ENCODE measurements around the gene SETD6.

The SETD6 gene

DNA sequence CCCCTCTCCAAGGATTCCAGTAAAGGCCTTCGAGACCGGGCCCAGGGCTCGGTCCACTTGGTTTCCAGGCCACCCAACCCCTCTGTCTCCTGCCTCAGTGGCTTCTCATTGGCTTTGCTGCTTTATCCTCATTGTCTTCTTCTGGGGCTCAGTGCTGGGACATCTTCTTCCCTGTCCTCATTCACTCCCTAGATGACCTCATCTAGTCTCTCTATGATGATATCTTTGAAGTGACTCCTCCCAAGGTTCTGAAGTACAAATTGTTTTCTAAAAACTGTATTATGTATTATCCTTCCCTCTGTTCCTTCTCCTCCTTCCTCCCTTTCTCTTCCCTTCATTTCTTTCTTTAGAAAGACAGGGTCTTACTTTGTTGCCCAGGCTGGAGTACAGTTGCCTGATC, 42.5 kb upstream of the SETD6 start:
- TF ChIP-seq, protein P1, sequence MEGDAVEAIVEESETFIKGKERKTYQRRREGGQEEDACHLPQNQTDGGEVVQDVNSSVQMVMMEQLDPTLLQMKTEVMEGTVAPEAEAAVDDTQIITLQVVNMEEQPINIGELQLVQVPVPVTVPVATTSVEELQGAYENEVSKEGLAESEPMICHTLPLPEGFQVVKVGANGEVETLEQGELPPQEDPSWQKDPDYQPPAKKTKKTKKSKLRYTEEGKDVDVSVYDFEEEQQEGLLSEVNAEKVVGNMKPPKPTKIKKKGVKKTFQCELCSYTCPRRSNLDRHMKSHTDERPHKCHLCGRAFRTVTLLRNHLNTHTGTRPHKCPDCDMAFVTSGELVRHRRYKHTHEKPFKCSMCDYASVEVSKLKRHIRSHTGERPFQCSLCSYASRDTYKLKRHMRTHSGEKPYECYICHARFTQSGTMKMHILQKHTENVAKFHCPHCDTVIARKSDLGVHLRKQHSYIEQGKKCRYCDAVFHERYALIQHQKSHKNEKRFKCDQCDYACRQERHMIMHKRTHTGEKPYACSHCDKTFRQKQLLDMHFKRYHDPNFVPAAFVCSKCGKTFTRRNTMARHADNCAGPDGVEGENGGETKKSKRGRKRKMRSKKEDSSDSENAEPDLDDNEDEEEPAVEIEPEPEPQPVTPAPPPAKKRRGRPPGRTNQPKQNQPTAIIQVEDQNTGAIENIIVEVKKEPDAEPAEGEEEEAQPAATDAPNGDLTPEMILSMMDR (IDR thresholded peaks at IDR 0.05; ENCODE audit: control insufficient read depth, insufficient read depth, low read depth, low read length, missing control alignments): no peak
- no peak for DNase-seq (ENCODE audit: low read depth)

DNA sequence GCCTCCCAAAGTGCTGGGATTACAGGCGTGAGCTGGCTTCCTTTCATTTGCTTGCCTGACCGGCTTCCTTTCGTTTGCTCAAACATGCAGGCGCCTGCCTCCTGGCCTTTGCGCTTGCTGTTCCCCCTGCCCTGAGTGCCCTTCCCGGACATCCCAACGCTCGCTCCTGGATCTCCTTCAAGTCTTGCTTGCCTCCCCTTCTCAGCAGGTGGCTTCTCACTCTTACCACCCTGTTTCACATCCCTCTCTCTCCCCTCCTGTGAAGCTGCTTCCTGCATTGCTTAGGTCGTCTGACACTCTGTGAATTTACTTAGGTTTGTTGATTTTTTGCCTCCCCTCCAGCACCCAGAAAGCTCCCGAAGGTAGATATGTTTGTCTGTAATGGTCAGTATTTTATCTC, 41.0 kb upstream of the SETD6 start:
- no peak overlapping the region for H3K4me3 ChIP-seq (ENCODE audit: control insufficient read depth, low read depth, low read length)
- TF ChIP-seq, protein P1 (IDR thresholded peaks at IDR 0.05; ENCODE audit: control insufficient read depth, insufficient read depth, low read depth, low read length, missing control alignments): no peak
- DNase-seq (ENCODE audit: low read depth): no peak

More for the DNA sequence above, 42.5 kb upstream of the SETD6 start:
- no peak overlapping the region for H3K4me3 ChIP-seq (ENCODE audit: control insufficient read depth, low read depth, low read length)

DNA sequence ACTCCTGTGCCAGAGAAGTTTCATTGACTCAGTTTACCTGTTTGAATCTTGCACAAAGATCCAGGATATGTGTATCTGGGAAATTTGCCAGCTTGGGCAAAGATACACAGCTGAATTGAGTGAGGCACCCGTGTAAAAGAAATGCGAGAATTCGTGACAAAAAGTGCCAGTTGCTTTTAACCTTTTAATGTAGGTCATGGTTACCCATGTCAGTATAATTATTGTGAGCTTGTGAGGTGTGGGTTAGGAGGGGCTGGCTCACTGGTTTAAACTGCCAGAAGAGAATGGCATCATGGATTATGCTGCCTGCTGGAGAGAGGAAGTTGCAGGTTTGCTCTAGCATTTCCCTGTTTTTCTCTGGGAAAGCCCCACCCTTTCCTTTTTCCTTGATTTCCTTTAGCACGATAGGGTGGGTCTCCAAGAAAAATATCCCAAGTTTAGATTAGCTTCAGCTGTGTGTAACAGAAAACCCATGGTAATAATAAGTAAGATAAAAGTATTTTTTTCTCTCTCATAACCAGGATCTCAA, 40.2 kb upstream of the SETD6 start:
- no peak for DNase-seq (ENCODE audit: low read depth)
- TF ChIP-seq, protein P1 (IDR thresholded peaks at IDR 0.05; ENCODE audit: control insufficient read depth, insufficient read depth, low read depth, low read length, missing control alignments): no peak
- no peak overlapping the region for H3K4me3 ChIP-seq (ENCODE audit: control insufficient read depth, low read depth, low read length)

DNA sequence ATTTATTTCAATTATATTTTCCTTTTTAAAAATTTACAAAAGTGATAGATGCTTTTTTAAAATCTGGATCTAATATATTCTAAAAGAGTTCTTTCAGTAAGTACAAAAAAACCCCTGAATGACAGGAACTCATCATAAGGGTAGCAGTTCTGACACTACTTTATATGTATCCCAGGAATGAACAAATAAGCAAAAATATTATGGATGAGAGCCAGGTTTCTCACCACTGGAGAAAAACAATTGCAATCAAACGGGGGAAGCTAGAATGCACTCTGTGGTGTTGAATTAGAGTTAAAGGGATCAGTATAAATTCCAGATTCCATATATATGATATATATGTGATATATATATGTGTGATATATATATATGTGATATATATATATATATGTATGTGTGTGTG, 38.5 kb upstream of the SETD6 start:
- TF ChIP-seq, protein P1 (IDR thresholded peaks at IDR 0.05; ENCODE audit: control insufficient read depth, insufficient read depth, low read depth, low read length, missing control alignments): no peak
- no peak for DNase-seq (ENCODE audit: low read depth)
- H3K4me3 ChIP-seq (ENCODE audit: control insufficient read depth, low read depth, low read length): no peak overlapping the region

DNA sequence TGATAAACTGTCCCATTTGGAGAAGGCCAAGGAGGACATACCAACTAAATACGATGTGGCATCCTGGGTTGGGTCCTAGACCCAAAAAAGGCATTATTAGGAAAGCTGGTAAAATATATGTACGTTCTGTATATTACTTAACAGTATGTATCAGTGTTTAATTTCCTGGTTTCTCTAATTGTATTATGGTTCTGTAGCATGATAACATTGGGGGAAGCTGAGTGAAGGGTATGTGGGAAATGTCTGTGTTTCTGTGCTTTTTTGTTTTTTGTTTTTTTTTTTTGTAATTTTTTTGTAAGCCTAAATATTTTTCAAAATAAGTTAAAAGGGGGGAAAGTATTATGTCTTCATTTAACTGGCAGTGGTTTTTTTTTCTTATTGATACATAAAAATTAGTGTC, 36.9 kb upstream of the SETD6 start:
- no peak overlapping the region for H3K4me3 ChIP-seq (ENCODE audit: control insufficient read depth, low read depth, low read length)
- no peak for DNase-seq (ENCODE audit: low read depth)
- TF ChIP-seq, protein P1 (IDR thresholded peaks at IDR 0.05; ENCODE audit: control insufficient read depth, insufficient read depth, low read depth, low read length, missing control alignments): no peak

DNA sequence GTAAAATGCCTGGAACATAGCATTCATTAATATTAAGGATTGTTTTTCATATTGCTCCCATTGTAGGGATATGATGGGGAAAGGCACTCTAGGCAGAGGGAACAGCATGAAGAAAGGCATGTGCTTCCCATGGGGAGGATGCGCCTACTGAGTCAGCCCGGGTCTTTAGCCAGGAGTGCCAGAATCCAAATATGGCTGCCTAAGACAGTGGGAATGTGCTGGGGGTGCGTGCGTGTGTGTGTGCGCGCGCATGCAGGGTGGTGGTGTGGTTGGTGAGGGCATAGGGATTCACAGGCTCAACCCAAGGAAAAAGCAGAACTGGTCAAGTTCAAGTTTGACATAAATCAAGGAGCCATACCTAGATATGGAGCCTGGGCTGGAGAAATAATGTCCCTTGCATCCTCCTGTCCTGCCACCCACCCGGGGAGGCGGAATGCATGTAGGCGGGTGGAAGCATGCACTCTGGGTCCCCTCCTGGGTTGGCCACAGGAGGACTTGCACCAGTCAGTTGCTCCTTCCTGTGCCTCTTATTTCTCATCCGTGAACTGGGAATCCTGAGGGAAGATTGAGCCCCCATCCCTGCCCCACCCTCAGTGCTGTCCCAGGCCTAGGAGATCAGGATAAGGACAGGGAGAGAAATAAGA, 34.0 kb upstream of the SETD6 start:
- DNase-seq (ENCODE audit: low read depth): no peak
- TF ChIP-seq, protein P1 (IDR thresholded peaks at IDR 0.05; ENCODE audit: control insufficient read depth, insufficient read depth, low read depth, low read length, missing control alignments): no peak
- no peak overlapping the region for H3K4me3 ChIP-seq (ENCODE audit: control insufficient read depth, low read depth, low read length)
